ENCODE results near the gene AQP12B.

DNA sequence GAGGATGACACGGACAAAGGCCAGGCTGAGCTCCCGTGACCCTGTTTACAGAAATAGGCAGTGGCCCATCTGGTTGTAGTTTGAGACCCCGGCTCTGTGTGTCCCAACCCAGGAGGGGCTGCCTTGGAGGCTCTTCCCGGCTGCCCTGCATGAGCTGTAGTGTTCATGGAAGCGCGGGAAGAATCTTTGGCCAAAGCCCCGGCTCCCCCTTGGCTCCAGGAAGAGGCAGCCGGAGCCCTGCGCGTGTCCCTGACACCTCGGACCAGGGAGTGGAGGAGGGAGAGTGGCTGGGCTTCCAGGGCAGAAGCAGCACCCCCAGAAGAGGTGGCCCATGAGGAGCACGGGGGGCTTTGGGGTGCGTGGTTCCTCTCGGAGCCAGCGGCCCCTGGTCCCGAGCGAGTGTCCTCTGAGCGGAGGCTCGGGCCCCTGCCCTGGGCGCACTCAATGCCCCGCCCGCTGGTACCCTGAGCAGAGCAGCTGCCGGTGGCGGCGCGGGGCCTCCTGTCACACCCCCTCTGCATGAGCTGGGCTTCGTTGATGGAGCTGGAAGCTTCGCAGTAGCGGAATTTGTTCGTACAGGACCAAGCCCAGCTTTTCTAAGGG lies 35.7 kb downstream of the AQP12B start:
- TF ChIP-seq CTCF (IDR thresholded peaks at IDR 0.05) (no peak), POLR2AphosphoS5 (IDR thresholded peaks at IDR 0.05) (no peak), POLR2A (IDR thresholded peaks at IDR 0.05) (no peak)
